ENCODE results near the gene AARS2. TPM values are rescaled to one million over a fixed set of nuclear protein-coding genes. Genes with fewer than 3 reads are reported as not detected.

The AARS2 gene
- total and polyA plus RNA-seq, 9 of the 15 experiments (the other 6 are each of a cell fraction or from before 2014, with no cell fraction given): 0.97 to 34.0 (median 18.3) TPM

GRCh38 chr6:44276667-44277640 is 36.2 kb downstream of the AARS2 start (continued):
- TF ChIP-seq RUNX1 (IDR thresholded peaks at IDR 0.05; ENCODE audit: low read depth) (no peak), HNRNPL (IDR thresholded peaks at IDR 0.05; ENCODE audit: low read depth, low read length) (no peak), KLF6 (CRISPR knock-in tag; IDR thresholded peaks at IDR 0.05; ENCODE audit: borderline replicate concordance) (no peak), SRSF9 (IDR thresholded peaks at IDR 0.05; ENCODE audit: borderline replicate concordance, low read depth, low read length) (no peak), ZNF764 (CRISPR knock-in tag; IDR thresholded peaks at IDR 0.05; ENCODE audit: low read depth) (no peak), ZNF780A (CRISPR knock-in tag; IDR thresholded peaks at IDR 0.05) (no peak), ZNF639 (CRISPR knock-in tag; conservative IDR thresholded peaks at IDR 0.05 in 1 of 2, IDR thresholded peaks at IDR 0.05 in 1 of 2) (no peak), ZNF175 (CRISPR knock-in tag; IDR thresholded peaks at IDR 0.05; ENCODE audit: low read depth) (no peak)
